ENCODE data around the gene COTL1. TPM values are rescaled to one million over a fixed set of nuclear protein-coding genes. Genes with fewer than 3 reads are reported as not detected.

COTL1 gene
- total and polyA plus RNA-seq, 9 of the 15 experiments (the other 6 are each of a cell fraction or from before 2014, with no cell fraction given) = 27.7 to 185 (median 72.5) TPM

- POLR2A ChIA-PET = interaction anchor here (0.5 kb wide), 1 partner anchor 595 kb away, joined by 3 read pairs; no protein-coding TSS in a partner anchor
- H3K9me3 ChIP-seq (replicated peaks; ENCODE audit: control insufficient read depth, insufficient read depth, low read depth, low read length) = peaks cover 3% of the 10 kb centered on the region
- no TSS peak for BruUV-seq (replicated peaks)
- H3K4me3 ChIP-seq = no peak overlapping the region
- FAIRE-seq (no peak), DNase-seq (ENCODE audit: extremely low read depth in 1 of 4, low spot score in 3 of 4) (no peak), ATAC-seq (no peak)
- H3K9ac ChIP-seq (ENCODE audit: insufficient read depth in 1 of 2, low read depth in 2 of 2, low read length in 2 of 2) = 0 out of 4 replicates have a peak overlapping the region, but pooled peaks of 1 of the 2 experiments have one; percentile 39
- H3K27me3 ChIP-seq (ENCODE audit: control insufficient read depth in 2 of 2, insufficient read depth in 2 of 2, low read length in 2 of 2) = no peaks in the 10 kb centered on the region
- no peak overlapping the region; the same call in 1 of the 2 replicates for H3K4me2 ChIP-seq (ENCODE audit: insufficient read depth, low read length)
- H3K79me2 ChIP-seq (ENCODE audit: control insufficient read depth, insufficient read depth, low read length) = peaks cover 83% of the 10 kb centered on the region
- H2AFZ ChIP-seq (ENCODE audit: low read depth, low read length) = no peak overlapping the region
- H3K9me1 ChIP-seq (ENCODE audit: control insufficient read depth, insufficient read depth, low read length) = no peaks in the 10 kb centered on the region
- TF ChIP-seq ZNF76 (CRISPR knock-in tag; IDR thresholded peaks at IDR 0.05; ENCODE audit: borderline replicate concordance) = no peak
- TF ChIP-seq, protein P1, sequence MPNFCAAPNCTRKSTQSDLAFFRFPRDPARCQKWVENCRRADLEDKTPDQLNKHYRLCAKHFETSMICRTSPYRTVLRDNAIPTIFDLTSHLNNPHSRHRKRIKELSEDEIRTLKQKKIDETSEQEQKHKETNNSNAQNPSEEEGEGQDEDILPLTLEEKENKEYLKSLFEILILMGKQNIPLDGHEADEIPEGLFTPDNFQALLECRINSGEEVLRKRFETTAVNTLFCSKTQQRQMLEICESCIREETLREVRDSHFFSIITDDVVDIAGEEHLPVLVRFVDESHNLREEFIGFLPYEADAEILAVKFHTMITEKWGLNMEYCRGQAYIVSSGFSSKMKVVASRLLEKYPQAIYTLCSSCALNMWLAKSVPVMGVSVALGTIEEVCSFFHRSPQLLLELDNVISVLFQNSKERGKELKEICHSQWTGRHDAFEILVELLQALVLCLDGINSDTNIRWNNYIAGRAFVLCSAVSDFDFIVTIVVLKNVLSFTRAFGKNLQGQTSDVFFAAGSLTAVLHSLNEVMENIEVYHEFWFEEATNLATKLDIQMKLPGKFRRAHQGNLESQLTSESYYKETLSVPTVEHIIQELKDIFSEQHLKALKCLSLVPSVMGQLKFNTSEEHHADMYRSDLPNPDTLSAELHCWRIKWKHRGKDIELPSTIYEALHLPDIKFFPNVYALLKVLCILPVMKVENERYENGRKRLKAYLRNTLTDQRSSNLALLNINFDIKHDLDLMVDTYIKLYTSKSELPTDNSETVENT (CRISPR knock-in tag; IDR thresholded peaks at IDR 0.05) = 0 out of 2 replicates have a peak, but pooled peaks have one; percentile 31
- peaks cover 23% of the 10 kb centered on the region for H3K36me3 ChIP-seq (ENCODE audit: control insufficient read depth, insufficient read depth, low read length)
- peaks cover 41 to 43% of the 10 kb centered on the region in 2 experiments for H3K4me1 ChIP-seq (replicated peaks in 1 of 2; ENCODE audit: control insufficient read depth in 2 of 2, insufficient read depth in 2 of 2, low read length in 2 of 2)
- in situ Hi-C loops (cut with MboI) = no loop called here
- no peaks in the 10 kb centered on the region for H4K20me1 ChIP-seq (replicated peaks; ENCODE audit: control insufficient read depth, insufficient read depth, low read length)
- intact Hi-C loops (cut with micrococcal nuclease) = no loop called here
- WGBS (ENCODE audit: insufficient coverage, low coverage, missing lambda C conversion rate) = 94% methylated on average over 13 of the region's 13 CpGs
- peak overlapping the region; percentile 53 for H3K27ac ChIP-seq (ENCODE audit: extremely low read depth, low read depth, low read length)
- CTCF ChIA-PET (ENCODE audit: low intra/inter-chr PET ratio) = no interaction called here
Measured at GRCh38 chr16:84607061-84607460, 10.8 kb downstream of the COTL1 start.

All from K562 (cell line).